Smooth muscle cell (in vitro differentiated cells): ENCODE data around the gene CAPN10. TPM values are rescaled to one million over a fixed set of nuclear protein-coding genes. Genes with fewer than 3 reads are reported as not detected.

Experiments used
- DNase-seq: peaks from one replicate; lab custom pipeline; 2025; ENCODE audit not compliant: unreplicated experiment; lab: John Stamatoyannopoulos, UW
- H2AFZ ChIP-seq: fragments of 200-600 bp; sonication (generic); 2 replicates; pipeline ENCODE4 v1.6.0; 2016; ENCODE audit warnings: antibody characterized with exemption, low read depth, mild to moderate bottlenecking
- H3F3A ChIP-seq: fragments of 200-600 bp; sonication (generic); 2 replicates; pipeline ENCODE4 v1.6.0; 2017; ENCODE audit warnings: antibody characterized with exemption, low read depth
- H3K27ac ChIP-seq: fragments of 200-600 bp; sonication (generic); 2 replicates; pipeline ENCODE4 v1.5.1; 2016; ENCODE audit warnings: low read depth, mild to moderate bottlenecking
- H3K27me3 ChIP-seq: fragments of 200-600 bp; sonication (generic); 2 replicates; pipeline ENCODE4 v1.6.1; 2016; ENCODE audit warnings: low read depth, mild to moderate bottlenecking
- H3K36me3 ChIP-seq: fragments of 200-600 bp; sonication (generic); 2 replicates; pipeline ENCODE4 v1.5.1; 2016; ENCODE audit warnings: low read depth
- H3K4me1 ChIP-seq: fragments of 200-600 bp; sonication (generic); 2 replicates; pipeline ENCODE4 v1.5.1; 2016; ENCODE audit warnings: low read depth
- H3K4me2 ChIP-seq: fragments of 200-600 bp; sonication (generic); 2 replicates; pipeline ENCODE4 v1.6.0; 2016; ENCODE audit warnings: mild to moderate bottlenecking
- H3K4me3 ChIP-seq: fragments of 200-600 bp; sonication (generic); 2 replicates; pipeline ENCODE4 v1.5.1; 2016; ENCODE audit warnings: mild to moderate bottlenecking
- H3K79me2 ChIP-seq: fragments of 200-600 bp; sonication (generic); 2 replicates; pipeline ENCODE4 v1.6.0; 2016; ENCODE audit warnings: low read depth, mild to moderate bottlenecking
- H3K9ac ChIP-seq: fragments of 200-600 bp; sonication (generic); 2 replicates; pipeline ENCODE4 v1.6.0; 2016; ENCODE audit warnings: low read depth
- H3K9me3 ChIP-seq: fragments of 200-600 bp; sonication (generic); replicated peaks from 2 replicates; pipeline ENCODE4 v1.5.1; 2016; ENCODE audit warnings: low read depth
- H4K20me1 ChIP-seq: fragments of 200-600 bp; sonication (generic); 2 replicates; pipeline ENCODE4 v1.6.0; 2016; ENCODE audit warnings: low read depth
- WGBS: methylation state at CpG from one replicate; pipeline ENCODE4 v1.1.7; 2016; ENCODE audit warnings: low lambda C conversion rate; 5-methylcytosine and 5-hydroxymethylcytosine counted together
- polyA plus RNA-seq: library from polyadenylated mRNA; unstranded; fragments of >200 nt; fragmentation: Nextera tagmentation; extraction: Ambion mirVana; gene quantifications from 2 replicates; pipeline ENCODE4 v1.2.1, GENCODE V29; 2016
- total RNA-seq: library from RNA; depleted of rRNA; stranded (reverse); fragments of >200 nt; gene quantifications from 2 replicates; pipeline ENCODE4 v1.2.3, GENCODE V29; 2014
- TF ChIP-seq, protein P1 (sequence below): fragments of 200-600 bp; sonication (generic); IDR thresholded peaks from 2 replicates; pipeline ENCODE4 v1.5.1; 2017; ENCODE audit warnings: borderline replicate concordance, mild to moderate bottlenecking, antibody characterized with exemption; ENCODE audit not compliant: insufficient read depth, poor library complexity, severe bottlenecking

CAPN10 gene
- total and polyA plus RNA-seq, 2 experiments from 2014 or later = 6.6 to 17.0 TPM

DNA sequence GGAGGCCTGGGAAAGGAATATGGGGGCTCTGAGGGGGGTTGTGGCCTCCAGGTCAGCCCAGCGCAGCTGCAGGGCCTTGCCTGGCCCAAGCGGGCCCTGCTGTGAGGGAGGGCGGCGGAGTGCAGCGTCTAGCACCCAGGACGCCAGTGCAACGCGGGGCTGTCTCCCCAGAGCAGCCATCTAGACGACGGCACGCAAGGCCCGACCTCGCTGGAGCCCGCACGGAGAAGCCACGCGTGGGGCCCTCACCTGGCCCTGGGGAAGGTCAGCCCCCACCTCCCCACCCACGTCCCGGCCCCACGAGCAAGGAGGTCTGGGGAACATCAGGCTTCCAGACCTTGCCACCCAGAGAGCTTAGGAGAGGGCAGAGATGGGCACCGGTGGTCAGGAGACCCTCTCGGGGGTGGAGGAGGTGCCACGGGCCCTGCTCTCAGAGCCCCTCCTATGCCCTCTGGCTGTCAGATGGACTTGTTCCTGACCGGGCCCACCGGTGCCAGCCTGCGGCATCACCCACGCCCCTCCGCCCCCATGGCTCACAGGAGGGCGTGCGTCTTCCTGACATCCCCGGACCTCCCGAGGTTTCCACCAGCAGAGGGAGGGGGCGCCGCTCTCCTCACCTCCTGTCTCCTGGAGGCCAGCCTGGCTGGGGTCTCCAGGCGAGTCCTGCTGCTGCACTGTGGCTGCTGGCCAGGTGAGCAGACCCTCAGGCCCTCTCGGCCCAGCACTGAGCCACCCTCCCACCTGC, 55.7 kb downstream of the CAPN10 start:
- Histone ChIP-seq H3K4me2 (no peak overlapping the region), H2AFZ (no peak overlapping the region), H3K36me3 (no peaks in the 10 kb centered on the region), H3K9ac (no peak overlapping the region), H4K20me1 (no peaks in the 10 kb centered on the region), H3K9me3 (no peaks in the 10 kb centered on the region), H3K27me3 (peaks cover 7% of the 10 kb centered on the region), H3K79me2 (no peaks in the 10 kb centered on the region), H3K4me1 (no peaks in the 10 kb centered on the region), H3K4me3 (no peak overlapping the region), H3F3A (no peaks in the 10 kb centered on the region), H3K27ac (no peak overlapping the region)
- 87% methylated on average over 25 of the region's 36 CpGs for WGBS
- TF ChIP-seq, protein P1, sequence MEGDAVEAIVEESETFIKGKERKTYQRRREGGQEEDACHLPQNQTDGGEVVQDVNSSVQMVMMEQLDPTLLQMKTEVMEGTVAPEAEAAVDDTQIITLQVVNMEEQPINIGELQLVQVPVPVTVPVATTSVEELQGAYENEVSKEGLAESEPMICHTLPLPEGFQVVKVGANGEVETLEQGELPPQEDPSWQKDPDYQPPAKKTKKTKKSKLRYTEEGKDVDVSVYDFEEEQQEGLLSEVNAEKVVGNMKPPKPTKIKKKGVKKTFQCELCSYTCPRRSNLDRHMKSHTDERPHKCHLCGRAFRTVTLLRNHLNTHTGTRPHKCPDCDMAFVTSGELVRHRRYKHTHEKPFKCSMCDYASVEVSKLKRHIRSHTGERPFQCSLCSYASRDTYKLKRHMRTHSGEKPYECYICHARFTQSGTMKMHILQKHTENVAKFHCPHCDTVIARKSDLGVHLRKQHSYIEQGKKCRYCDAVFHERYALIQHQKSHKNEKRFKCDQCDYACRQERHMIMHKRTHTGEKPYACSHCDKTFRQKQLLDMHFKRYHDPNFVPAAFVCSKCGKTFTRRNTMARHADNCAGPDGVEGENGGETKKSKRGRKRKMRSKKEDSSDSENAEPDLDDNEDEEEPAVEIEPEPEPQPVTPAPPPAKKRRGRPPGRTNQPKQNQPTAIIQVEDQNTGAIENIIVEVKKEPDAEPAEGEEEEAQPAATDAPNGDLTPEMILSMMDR = no peak
- no peak for DNase-seq

DNA sequence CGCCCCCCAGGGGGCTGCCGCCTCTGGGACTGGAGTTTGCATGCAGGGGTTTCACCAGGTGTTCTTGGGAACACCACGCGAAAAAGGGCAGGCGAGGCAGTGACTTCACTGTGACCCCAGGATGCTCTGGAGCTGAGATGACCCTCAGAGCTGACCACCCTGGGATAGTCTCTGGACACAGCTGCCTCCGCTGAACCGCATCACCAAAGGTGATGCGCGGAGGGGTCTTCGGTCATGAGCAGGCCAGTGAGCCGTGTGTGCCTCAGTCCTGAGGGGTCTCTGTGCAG, 56.2 kb downstream of the CAPN10 start:
- H3K79me2 ChIP-seq = no peaks in the 10 kb centered on the region
- no peaks in the 10 kb centered on the region for H4K20me1 ChIP-seq
- peaks cover 8% of the 10 kb centered on the region for H3K27me3 ChIP-seq
- H3K4me2 ChIP-seq = no peak overlapping the region
- TF ChIP-seq, protein P1 = no peak
- no peaks in the 10 kb centered on the region for H3K36me3 ChIP-seq
- no peak overlapping the region for H3K27ac ChIP-seq
- no peaks in the 10 kb centered on the region for H3K9me3 ChIP-seq
- no peak overlapping the region for H3K9ac ChIP-seq
- DNase-seq = no peak
- H3F3A ChIP-seq = no peaks in the 10 kb centered on the region
- 94% methylated on average over 10 of the region's 11 CpGs for WGBS
- no peaks in the 10 kb centered on the region for H3K4me1 ChIP-seq
- H2AFZ ChIP-seq = no peak overlapping the region
- no peak overlapping the region for H3K4me3 ChIP-seq

DNA sequence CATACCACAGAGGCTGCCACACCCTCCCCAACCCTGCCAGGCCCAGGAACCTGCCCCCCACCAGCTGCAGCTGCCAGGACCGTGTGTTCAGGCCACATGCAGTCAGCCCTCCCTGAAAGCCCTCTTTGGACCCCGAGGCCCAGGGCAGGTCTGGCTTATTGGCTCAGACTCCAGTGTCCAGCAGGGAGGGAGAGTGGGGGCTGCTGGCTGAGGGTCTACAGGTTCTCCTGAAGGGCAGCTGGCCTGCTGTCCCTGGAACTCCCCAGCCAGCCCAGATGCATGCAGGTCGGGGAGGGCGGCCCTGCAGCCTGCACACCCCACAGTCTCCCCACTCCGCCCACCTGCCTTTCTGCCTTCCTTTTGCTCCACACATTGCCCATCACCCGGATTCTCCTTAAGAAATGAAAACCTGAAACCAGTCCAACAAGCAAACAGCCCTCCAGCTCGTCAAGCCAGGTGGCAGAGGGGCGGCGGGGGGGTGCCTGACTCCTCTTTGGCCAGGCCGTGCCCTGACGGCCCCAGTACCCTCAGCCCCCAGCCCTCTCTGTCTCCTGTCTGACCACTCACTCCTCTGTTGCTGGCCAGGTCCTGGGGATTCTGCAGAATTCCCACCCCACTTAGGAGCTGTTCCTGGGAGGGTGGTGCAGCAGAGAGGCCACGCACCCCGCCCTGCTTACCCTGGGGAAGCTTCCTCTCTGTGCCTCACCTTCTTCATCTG, 56.7 kb downstream of the CAPN10 start:
- H3K4me1 ChIP-seq = no peaks in the 10 kb centered on the region
- H3K9ac ChIP-seq = no peak overlapping the region
- H3K27me3 ChIP-seq = peaks cover 12% of the 10 kb centered on the region
- TF ChIP-seq, protein P1 = no peak
- 85% methylated on average over 10 of the region's 13 CpGs for WGBS
- no peak overlapping the region for H2AFZ ChIP-seq
- no peaks in the 10 kb centered on the region for H3K36me3 ChIP-seq
- no peak overlapping the region for H3K27ac ChIP-seq
- H3K79me2 ChIP-seq = no peaks in the 10 kb centered on the region
- no peak overlapping the region for H3K4me2 ChIP-seq
- H3K9me3 ChIP-seq = no peaks in the 10 kb centered on the region
- H3K4me3 ChIP-seq = no peak overlapping the region
- no peaks in the 10 kb centered on the region for H4K20me1 ChIP-seq
- DNase-seq = no peak
- no peaks in the 10 kb centered on the region for H3F3A ChIP-seq

DNA sequence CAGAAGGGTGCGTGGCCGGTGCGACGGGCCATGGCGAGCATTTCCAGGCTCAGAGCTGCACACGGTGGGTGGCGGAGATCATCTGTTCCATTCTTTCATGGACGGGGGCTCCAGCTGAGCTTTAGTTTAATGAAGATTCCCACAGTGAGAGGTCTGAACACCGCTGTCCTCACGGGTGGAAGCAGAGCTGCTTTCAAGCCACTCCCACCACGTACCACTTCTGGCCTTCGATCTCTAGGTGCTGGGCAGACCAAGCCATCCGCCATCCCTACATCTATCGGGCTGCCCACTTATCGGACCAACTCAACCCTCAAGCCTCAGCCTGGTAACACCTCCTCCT, 57.2 kb downstream of the CAPN10 start:
- no peak overlapping the region for H3K27ac ChIP-seq
- H4K20me1 ChIP-seq = no peaks in the 10 kb centered on the region
- no peaks in the 10 kb centered on the region for H3F3A ChIP-seq
- H3K9me3 ChIP-seq = no peaks in the 10 kb centered on the region
- DNase-seq = no peak
- no peak overlapping the region for H2AFZ ChIP-seq
- H3K79me2 ChIP-seq = no peaks in the 10 kb centered on the region
- 92% methylated on average over 15 of the region's 15 CpGs for WGBS
- H3K4me3 ChIP-seq = no peak overlapping the region
- no peaks in the 10 kb centered on the region for H3K36me3 ChIP-seq
- H3K4me2 ChIP-seq = no peak overlapping the region
- H3K4me1 ChIP-seq = no peaks in the 10 kb centered on the region
- H3K9ac ChIP-seq = no peak overlapping the region
- H3K27me3 ChIP-seq = peaks cover 13% of the 10 kb centered on the region
- TF ChIP-seq, protein P1 = no peak
